Measurements from ENCODE around the gene CCDC127. TPM values are rescaled to one million over a fixed set of nuclear protein-coding genes. Genes with fewer than 3 reads are reported as not detected.
"Not testable (repeated sequence)": the region's sequence is repeated elsewhere in the genome, so short reads cannot be mapped to it uniquely, and the experiment has no call there.

CCDC127 gene
- total and polyA plus RNA-seq, 2 donors: 3.4 to 3.9 TPM

DNA sequence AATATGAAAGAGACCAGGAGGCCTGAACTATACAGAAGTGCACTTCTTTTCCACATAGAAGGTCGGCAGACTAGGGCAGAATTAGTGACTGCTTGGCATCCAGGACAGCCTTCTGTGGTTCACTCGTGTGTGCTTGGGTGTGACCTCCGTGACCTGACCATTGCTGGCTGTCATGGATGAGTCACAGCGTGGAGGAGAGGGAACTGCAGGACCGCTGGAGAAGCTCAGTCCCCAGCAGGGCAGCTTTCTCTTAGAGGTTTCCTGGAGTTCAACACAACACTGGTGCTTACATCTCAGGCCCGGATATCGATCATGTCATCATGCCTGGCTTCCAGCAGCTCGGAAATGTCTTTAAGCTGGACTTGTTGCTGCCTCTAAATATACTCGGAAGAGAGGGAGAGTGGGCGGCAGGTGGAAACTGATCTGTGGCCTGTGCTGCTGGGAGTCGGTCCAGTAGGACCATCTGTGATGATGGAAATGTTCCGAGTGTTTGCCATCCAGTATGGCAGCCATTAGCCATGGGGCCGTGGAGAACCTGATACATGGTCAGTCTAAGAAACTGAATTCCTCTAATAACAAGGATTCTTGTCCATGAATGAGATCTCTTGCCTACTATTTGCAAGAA is 23.2 kb upstream of the CCDC127 start:
- WGBS: 93% methylated on average over 13 of the region's 13 CpGs
- peaks cover 50 to 52% of the 10 kb centered on the region in 2 donors for H3K36me3 ChIP-seq (ENCODE audit: control insufficient read depth in 2 of 2, insufficient read depth in 2 of 2, low read length in 1 of 2)
- not testable (repeated sequence) for H3K27ac ChIP-seq (ENCODE audit: low read depth in 1 of 2, low read length in 1 of 2)

DNA sequence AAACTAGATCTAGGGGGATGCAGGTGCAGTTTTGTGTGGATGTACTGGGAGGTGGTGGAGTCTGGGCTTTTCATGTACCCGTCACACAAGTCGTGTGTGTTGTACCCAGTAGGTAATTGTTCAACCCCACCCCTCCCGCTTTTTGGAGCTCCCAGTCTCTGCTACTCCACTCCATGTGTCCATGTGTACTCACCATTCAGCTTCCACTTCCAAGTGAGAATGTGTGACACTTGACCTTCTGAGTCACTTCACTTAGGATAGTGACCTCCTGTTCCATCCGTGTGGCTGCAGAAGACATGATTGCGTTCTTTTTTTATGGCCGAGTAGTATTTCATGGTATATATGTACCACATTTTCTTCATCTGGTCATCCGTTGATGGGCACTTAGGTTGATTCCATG is 22.6 kb upstream of the CCDC127 start:
- H3K27ac ChIP-seq (ENCODE audit: low read depth in 1 of 2, low read length in 1 of 2); H3K4me1 ChIP-seq (ENCODE audit: control insufficient read depth in 2 of 2, insufficient read depth in 2 of 2, low read length in 2 of 2); H3K9me3 ChIP-seq (ENCODE audit: control insufficient read depth in 2 of 2, insufficient read depth in 1 of 2, low read length in 1 of 2); H3K4me3 ChIP-seq (ENCODE audit: low read length in 2 of 2); DNase-seq (ENCODE audit: low read depth in 6 of 9, low spot score in 9 of 9); H3K27me3 ChIP-seq (ENCODE audit: control insufficient read depth in 2 of 2, insufficient read depth in 1 of 2, low read length in 1 of 2): not testable (repeated sequence)
- H3K36me3 ChIP-seq (ENCODE audit: control insufficient read depth in 2 of 2, insufficient read depth in 2 of 2, low read length in 1 of 2): peaks cover 51 to 53% of the 10 kb centered on the region in 2 donors
- WGBS: 98% methylated on average over 7 of the region's 7 CpGs

More for the DNA sequence above, 23.2 kb upstream of the CCDC127 start:
- DNase-seq (ENCODE audit: low read depth in 6 of 9, low spot score in 9 of 9); H3K4me1 ChIP-seq (ENCODE audit: control insufficient read depth in 2 of 2, insufficient read depth in 2 of 2, low read length in 2 of 2); H3K4me3 ChIP-seq (ENCODE audit: low read length in 2 of 2); H3K9me3 ChIP-seq (ENCODE audit: control insufficient read depth in 2 of 2, insufficient read depth in 1 of 2, low read length in 1 of 2); H3K27me3 ChIP-seq (ENCODE audit: control insufficient read depth in 2 of 2, insufficient read depth in 1 of 2, low read length in 1 of 2): not testable (repeated sequence)

DNA sequence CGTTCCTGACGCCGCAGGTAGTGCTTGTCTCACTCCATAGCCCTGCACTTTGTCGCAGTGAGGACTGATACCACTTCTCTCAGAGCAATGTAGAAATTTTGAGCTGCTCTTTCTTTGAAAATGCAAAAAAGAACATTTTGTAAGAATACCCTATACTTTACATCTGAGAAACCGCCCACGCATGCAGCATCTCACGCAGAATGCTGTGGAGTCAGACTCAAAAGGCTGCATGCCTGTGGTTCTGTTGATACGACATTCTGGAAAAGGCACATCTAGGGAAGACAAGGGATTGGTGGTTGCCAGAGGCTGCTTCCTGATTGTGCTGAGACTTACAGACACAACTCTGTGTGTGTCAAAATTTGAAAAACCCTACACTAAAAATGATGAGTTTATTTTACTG is 20.0 kb upstream of the CCDC127 start:
- H3K9me3 ChIP-seq (ENCODE audit: control insufficient read depth in 2 of 2, insufficient read depth in 1 of 2, low read length in 1 of 2); H3K4me1 ChIP-seq (ENCODE audit: control insufficient read depth in 2 of 2, insufficient read depth in 2 of 2, low read length in 2 of 2); DNase-seq (ENCODE audit: low read depth in 6 of 9, low spot score in 9 of 9); H3K4me3 ChIP-seq (ENCODE audit: low read length in 2 of 2); H3K27ac ChIP-seq (ENCODE audit: low read depth in 1 of 2, low read length in 1 of 2); H3K27me3 ChIP-seq (ENCODE audit: control insufficient read depth in 2 of 2, insufficient read depth in 1 of 2, low read length in 1 of 2): not testable (repeated sequence)
- H3K36me3 ChIP-seq (ENCODE audit: control insufficient read depth in 2 of 2, insufficient read depth in 2 of 2, low read length in 1 of 2): peaks cover 65 to 66% of the 10 kb centered on the region in 2 donors
- 95% methylated on average over 8 of the region's 8 CpGs for WGBS

DNA sequence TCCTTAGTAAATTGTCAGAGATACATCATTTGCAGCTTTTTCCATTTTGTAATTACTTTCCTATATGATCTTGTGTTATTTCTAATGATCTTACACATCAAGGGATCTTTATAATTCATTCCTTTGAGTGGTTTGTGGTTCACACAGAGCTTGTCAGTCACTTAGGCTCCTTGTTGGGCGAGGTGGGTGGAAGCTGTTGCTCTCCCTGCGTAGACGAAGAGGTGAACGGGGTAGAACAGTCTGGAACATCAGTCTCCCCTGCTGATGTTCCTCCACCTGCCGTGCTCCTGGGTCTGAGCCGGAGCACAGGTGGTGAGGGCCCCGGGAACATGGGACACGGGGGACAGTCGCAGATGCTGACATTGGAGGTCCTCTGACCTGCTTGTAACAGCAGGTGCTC is 17.6 kb upstream of the CCDC127 start:
- WGBS: 97% methylated on average over 7 of the region's 9 CpGs
- not testable (repeated sequence) for DNase-seq (ENCODE audit: low read depth in 6 of 9, low spot score in 9 of 9); H3K9me3 ChIP-seq (ENCODE audit: control insufficient read depth in 2 of 2, insufficient read depth in 1 of 2, low read length in 1 of 2); H3K4me1 ChIP-seq (ENCODE audit: control insufficient read depth in 2 of 2, insufficient read depth in 2 of 2, low read length in 2 of 2); H3K27ac ChIP-seq (ENCODE audit: low read depth in 1 of 2, low read length in 1 of 2); H3K4me3 ChIP-seq (ENCODE audit: low read length in 2 of 2); H3K27me3 ChIP-seq (ENCODE audit: control insufficient read depth in 2 of 2, insufficient read depth in 1 of 2, low read length in 1 of 2)
- peaks cover 64 to 67% of the 10 kb centered on the region in 2 donors for H3K36me3 ChIP-seq (ENCODE audit: control insufficient read depth in 2 of 2, insufficient read depth in 2 of 2, low read length in 1 of 2)

DNA sequence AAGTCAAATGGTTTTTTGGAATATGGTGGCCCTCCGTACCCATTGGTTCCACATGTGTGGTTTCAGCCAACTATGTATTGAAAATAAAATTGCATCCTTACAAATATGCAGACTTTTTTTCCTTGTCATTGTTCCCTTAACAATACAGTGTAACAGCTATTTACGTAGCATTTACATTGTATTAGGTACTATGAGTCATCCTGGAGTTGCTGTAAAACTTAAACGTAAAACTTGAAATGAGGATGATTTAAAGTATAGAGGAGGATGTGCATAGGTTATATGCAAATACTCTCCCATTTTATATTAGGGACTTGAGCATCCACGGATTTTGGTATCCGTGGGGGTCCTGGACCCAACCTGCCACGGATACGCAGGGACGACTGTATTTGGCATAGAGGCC is 16.5 kb upstream of the CCDC127 start:
- H3K36me3 ChIP-seq (ENCODE audit: control insufficient read depth in 2 of 2, insufficient read depth in 2 of 2, low read length in 1 of 2): peaks cover 60 to 65% of the 10 kb centered on the region in 2 donors
- WGBS: 88% methylated on average over 8 of the region's 8 CpGs

DNA sequence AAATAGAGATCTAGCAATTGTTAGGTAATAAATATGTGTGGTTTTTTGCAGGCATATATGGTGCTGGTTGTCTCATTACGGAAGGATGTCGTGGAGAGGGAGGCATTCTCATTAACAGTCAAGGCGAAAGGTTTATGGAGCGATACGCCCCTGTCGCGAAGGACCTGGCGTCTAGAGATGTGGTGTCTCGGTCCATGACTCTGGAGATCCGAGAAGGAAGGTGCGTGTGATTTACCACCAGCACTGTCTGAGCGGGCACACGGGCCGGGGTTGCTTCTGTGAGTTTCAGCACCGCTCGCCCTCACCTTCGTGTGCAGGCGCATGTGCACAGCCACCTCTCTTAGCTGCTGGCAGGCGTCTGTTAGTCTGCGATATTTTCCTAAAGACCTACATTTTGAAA is 15.5 kb upstream of the CCDC127 start:
- DNase-seq (ENCODE audit: low read depth in 6 of 9, low spot score in 9 of 9); H3K27me3 ChIP-seq (ENCODE audit: control insufficient read depth in 2 of 2, insufficient read depth in 1 of 2, low read length in 1 of 2); H3K4me3 ChIP-seq (ENCODE audit: low read length in 2 of 2); H3K9me3 ChIP-seq (ENCODE audit: control insufficient read depth in 2 of 2, insufficient read depth in 1 of 2, low read length in 1 of 2); H3K27ac ChIP-seq (ENCODE audit: low read depth in 1 of 2, low read length in 1 of 2); H3K4me1 ChIP-seq (ENCODE audit: control insufficient read depth in 2 of 2, insufficient read depth in 2 of 2, low read length in 2 of 2): not testable (repeated sequence)
- H3K36me3 ChIP-seq (ENCODE audit: control insufficient read depth in 2 of 2, insufficient read depth in 2 of 2, low read length in 1 of 2): peaks cover 59 to 69% of the 10 kb centered on the region in 2 donors
- 98% methylated on average over 20 of the region's 20 CpGs for WGBS

More for the DNA sequence above, 16.5 kb upstream of the CCDC127 start:
- no peak overlapping the region for H3K27ac ChIP-seq (ENCODE audit: low read depth in 1 of 2, low read length in 1 of 2)
- H3K27me3 ChIP-seq (ENCODE audit: control insufficient read depth in 2 of 2, insufficient read depth in 1 of 2, low read length in 1 of 2): no peaks in the 10 kb centered on the region
- H3K4me3 ChIP-seq (ENCODE audit: low read length in 2 of 2): no peak overlapping the region
- no peaks in the 10 kb centered on the region for H3K9me3 ChIP-seq (ENCODE audit: control insufficient read depth in 2 of 2, insufficient read depth in 1 of 2, low read length in 1 of 2)
- DNase-seq (ENCODE audit: low read depth in 6 of 9, low spot score in 9 of 9): no peak
- no peaks in the 10 kb centered on the region for H3K4me1 ChIP-seq (ENCODE audit: control insufficient read depth in 2 of 2, insufficient read depth in 2 of 2, low read length in 2 of 2)

DNA sequence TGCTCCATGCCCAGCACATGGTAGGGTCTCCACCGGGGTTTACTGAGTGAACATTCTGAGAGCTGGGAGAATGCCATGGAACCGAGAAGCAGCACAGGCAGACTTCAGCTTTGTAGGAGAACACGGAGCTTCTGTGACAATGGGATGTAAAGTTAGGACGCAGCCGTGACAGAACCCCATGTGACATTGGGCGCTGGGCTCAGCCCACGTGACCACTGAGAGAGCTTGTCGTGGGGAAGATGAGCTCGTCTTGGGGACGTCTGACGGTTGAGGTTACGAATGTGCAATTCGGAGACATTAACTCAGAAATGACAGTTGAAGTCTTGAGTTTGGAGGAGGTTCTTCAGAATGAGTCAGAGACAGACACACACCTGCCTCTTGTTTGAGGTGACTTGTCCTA is 13.7 kb upstream of the CCDC127 start:
- 91% methylated on average over 13 of the region's 13 CpGs for WGBS
- H3K4me3 ChIP-seq (ENCODE audit: low read length in 2 of 2): no peak overlapping the region
- H3K4me1 ChIP-seq (ENCODE audit: control insufficient read depth in 2 of 2, insufficient read depth in 2 of 2, low read length in 2 of 2): no peaks in the 10 kb centered on the region
- no peaks in the 10 kb centered on the region for H3K27me3 ChIP-seq (ENCODE audit: control insufficient read depth in 2 of 2, insufficient read depth in 1 of 2, low read length in 1 of 2)
- DNase-seq (ENCODE audit: low read depth in 6 of 9, low spot score in 9 of 9): no peak
- peaks cover 65 to 77% of the 10 kb centered on the region in 2 donors for H3K36me3 ChIP-seq (ENCODE audit: control insufficient read depth in 2 of 2, insufficient read depth in 2 of 2, low read length in 1 of 2)
- H3K27ac ChIP-seq (ENCODE audit: low read depth in 1 of 2, low read length in 1 of 2): no peak overlapping the region
- no peaks in the 10 kb centered on the region for H3K9me3 ChIP-seq (ENCODE audit: control insufficient read depth in 2 of 2, insufficient read depth in 1 of 2, low read length in 1 of 2)

DNA sequence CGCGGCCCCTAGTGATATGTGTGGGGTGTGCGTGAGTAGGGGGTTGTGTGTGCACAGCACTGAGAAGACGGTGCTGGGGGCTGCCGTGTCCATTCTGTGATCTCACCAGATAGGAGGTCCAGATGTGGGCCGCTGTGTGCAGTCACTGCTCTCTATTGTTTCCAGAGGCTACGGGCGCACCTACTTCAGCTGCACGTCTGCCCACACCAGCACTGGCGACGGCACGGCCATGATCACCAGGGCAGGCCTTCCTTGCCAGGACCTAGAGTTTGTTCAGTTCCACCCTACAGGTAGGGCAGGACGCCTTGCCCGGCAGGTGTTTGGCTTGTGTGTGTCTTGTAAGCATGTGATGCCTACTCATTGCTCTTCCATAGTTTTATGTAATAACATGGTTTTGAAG is 12.8 kb upstream of the CCDC127 start:
- H3K4me1 ChIP-seq (ENCODE audit: control insufficient read depth in 2 of 2, insufficient read depth in 2 of 2, low read length in 2 of 2): no peaks in the 10 kb centered on the region
- H3K4me3 ChIP-seq (ENCODE audit: low read length in 2 of 2): no peak overlapping the region
- H3K9me3 ChIP-seq (ENCODE audit: control insufficient read depth in 2 of 2, insufficient read depth in 1 of 2, low read length in 1 of 2): no peaks in the 10 kb centered on the region
- H3K27ac ChIP-seq (ENCODE audit: low read depth in 1 of 2, low read length in 1 of 2): no peak overlapping the region
- WGBS: 94% methylated on average over 14 of the region's 14 CpGs
- no peak for DNase-seq (ENCODE audit: low read depth in 6 of 9, low spot score in 9 of 9)
- no peaks in the 10 kb centered on the region for H3K27me3 ChIP-seq (ENCODE audit: control insufficient read depth in 2 of 2, insufficient read depth in 1 of 2, low read length in 1 of 2)
- peaks cover 69 to 81% of the 10 kb centered on the region in 2 donors for H3K36me3 ChIP-seq (ENCODE audit: control insufficient read depth in 2 of 2, insufficient read depth in 2 of 2, low read length in 1 of 2)

DNA sequence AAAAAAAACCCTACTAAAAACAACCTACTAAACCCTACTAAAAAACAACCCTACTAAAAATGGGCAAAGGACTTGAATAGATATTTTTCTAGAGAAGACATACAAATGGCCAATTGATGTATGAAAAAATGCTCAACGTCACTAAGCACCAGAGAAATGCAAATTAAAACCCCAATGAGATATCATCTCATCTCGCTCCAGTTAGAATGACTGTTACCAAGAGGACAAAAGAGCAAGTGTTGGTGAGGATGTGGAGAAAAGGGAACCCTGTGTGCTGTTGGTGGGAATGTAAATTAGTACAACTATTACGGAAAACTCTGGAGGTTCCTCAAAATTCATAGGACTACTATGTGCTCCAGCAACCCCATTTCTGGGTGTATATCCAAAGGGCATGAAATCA is 10.9 kb upstream of the CCDC127 start:
- WGBS: 86% methylated on average over 3 of the region's 3 CpGs
- DNase-seq (ENCODE audit: low read depth in 6 of 9, low spot score in 9 of 9): no peak

More for the DNA sequence above, 10.9 kb upstream of the CCDC127 start:
- H3K4me1 ChIP-seq (ENCODE audit: control insufficient read depth in 2 of 2, insufficient read depth in 2 of 2, low read length in 2 of 2): no peaks in the 10 kb centered on the region
- no peaks in the 10 kb centered on the region for H3K27me3 ChIP-seq (ENCODE audit: control insufficient read depth in 2 of 2, insufficient read depth in 1 of 2, low read length in 1 of 2)
- H3K27ac ChIP-seq (ENCODE audit: low read depth in 1 of 2, low read length in 1 of 2): no peak overlapping the region
- no peak overlapping the region for H3K4me3 ChIP-seq (ENCODE audit: low read length in 2 of 2)
- peaks cover 75 to 87% of the 10 kb centered on the region in 2 donors for H3K36me3 ChIP-seq (ENCODE audit: control insufficient read depth in 2 of 2, insufficient read depth in 2 of 2, low read length in 1 of 2)
- no peaks in the 10 kb centered on the region for H3K9me3 ChIP-seq (ENCODE audit: control insufficient read depth in 2 of 2, insufficient read depth in 1 of 2, low read length in 1 of 2)

Measured in thymus (tissue), 11 donors.